HEK293 (cell line): ENCODE results near the gene SLC38A10.

Experiments
- BCL11A ChIP-seq: fragments of 450-650 bp; formaldehyde crosslinking; IDR thresholded peaks from 2 replicates; pipeline ENCODE4 v1.5.1; 2016; ENCODE audit warnings: low read depth, missing biosample characterization, missing genetic modification characterization
- GLI2 ChIP-seq: fragments of 450-650 bp; formaldehyde crosslinking; IDR thresholded peaks from 2 replicates; pipeline ENCODE4; 2017; ENCODE audit warnings: missing biosample characterization, missing genetic modification characterization, low read depth, borderline replicate concordance
- GLIS2 ChIP-seq: fragments of 450-650 bp; formaldehyde crosslinking; IDR thresholded peaks from 2 replicates; pipeline ENCODE4 v1.5.1; 2016; ENCODE audit warnings: missing biosample characterization, missing genetic modification characterization
- KLF1 ChIP-seq: fragments of 450-650 bp; formaldehyde crosslinking; IDR thresholded peaks from 2 replicates; pipeline ENCODE4 v1.5.1; 2016; ENCODE audit warnings: missing biosample characterization, missing genetic modification characterization
- PRDM1 ChIP-seq: fragments of 450-650 bp; formaldehyde crosslinking; IDR thresholded peaks from 2 replicates; pipeline ENCODE4; 2016; ENCODE audit warnings: missing biosample characterization, missing genetic modification characterization
- PRDM2 ChIP-seq: fragments of 450-650 bp; formaldehyde crosslinking; IDR thresholded peaks from 2 replicates; pipeline ENCODE4 v1.5.1; 2016; ENCODE audit warnings: missing biosample characterization, missing genetic modification characterization, borderline replicate concordance
- PRDM4 ChIP-seq: fragments of 450-650 bp; formaldehyde crosslinking; IDR thresholded peaks from 2 replicates; pipeline ENCODE4 v1.5.1; 2017; ENCODE audit warnings: missing biosample characterization, missing genetic modification characterization
- SCRT1 ChIP-seq: fragments of 450-650 bp; formaldehyde crosslinking; IDR thresholded peaks from 2 replicates; pipeline ENCODE4 v1.5.1; 2016; ENCODE audit warnings: missing biosample characterization, missing genetic modification characterization, borderline replicate concordance
- YY2 ChIP-seq: fragments of 450-650 bp; formaldehyde crosslinking; IDR thresholded peaks from 2 replicates; pipeline ENCODE4 v1.5.1; 2016; ENCODE audit warnings: missing biosample characterization, missing genetic modification characterization
- ZBTB17 ChIP-seq: fragments of 450-650 bp; formaldehyde crosslinking; IDR thresholded peaks from 2 replicates; pipeline ENCODE4 v1.5.1; 2016; ENCODE audit warnings: missing biosample characterization, missing genetic modification characterization
- ZNF10 ChIP-seq: fragments of 450-650 bp; formaldehyde crosslinking; IDR thresholded peaks from 2 replicates; pipeline ENCODE4 v1.5.1; 2017; ENCODE audit warnings: missing biosample characterization, missing genetic modification characterization
- ZNF114 ChIP-seq: fragments of 450-650 bp; formaldehyde crosslinking; IDR thresholded peaks from 2 replicates; pipeline ENCODE4 v1.5.0; 2017; ENCODE audit warnings: missing biosample characterization, missing genetic modification characterization
- ZNF132 ChIP-seq: fragments of 450-650 bp; formaldehyde crosslinking; IDR thresholded peaks from 2 replicates; pipeline ENCODE4 v1.5.1; 2017; ENCODE audit warnings: missing biosample characterization, missing genetic modification characterization, borderline replicate concordance
- ZNF146 ChIP-seq: fragments of 450-650 bp; formaldehyde crosslinking; IDR thresholded peaks from 2 replicates; pipeline ENCODE4 v1.5.1; 2016; ENCODE audit warnings: missing biosample characterization, missing genetic modification characterization
- ZNF211 ChIP-seq: fragments of 450-650 bp; formaldehyde crosslinking; IDR thresholded peaks from 2 replicates; pipeline ENCODE4 v1.5.1; 2016; ENCODE audit warnings: low read depth, missing biosample characterization, missing genetic modification characterization
- ZNF24 ChIP-seq: fragments of 450-650 bp; formaldehyde crosslinking; IDR thresholded peaks from 2 replicates; pipeline ENCODE4 v1.5.1; 2016; ENCODE audit warnings: missing biosample characterization, missing genetic modification characterization
- ZNF324 ChIP-seq: fragments of 450-650 bp; formaldehyde crosslinking; IDR thresholded peaks from 2 replicates; pipeline ENCODE4 v1.5.1; 2016; ENCODE audit warnings: missing biosample characterization, missing genetic modification characterization
- ZNF473 ChIP-seq: fragments of 450-650 bp; formaldehyde crosslinking; IDR thresholded peaks from 2 replicates; pipeline ENCODE4 v1.5.1; 2017; ENCODE audit warnings: missing biosample characterization, missing genetic modification characterization
- ZNF785 ChIP-seq: fragments of 450-650 bp; formaldehyde crosslinking; IDR thresholded peaks from 2 replicates; pipeline ENCODE4 v1.5.1; 2016; ENCODE audit warnings: missing biosample characterization, missing genetic modification characterization
- ZNF837 ChIP-seq: fragments of 450-650 bp; formaldehyde crosslinking; IDR thresholded peaks from 2 replicates; pipeline ENCODE4 v1.5.1; 2016; ENCODE audit warnings: missing biosample characterization, missing genetic modification characterization
- TF ChIP-seq, protein P1 (sequence below): fragments of 450-650 bp; formaldehyde crosslinking; conservative IDR thresholded peaks from 2 replicates; pipeline ENCODE4 v1.5.1; 2016; ENCODE audit warnings: low read depth, missing biosample characterization, missing genetic modification characterization
- TF ChIP-seq, protein P2 (sequence below): fragments of 450-650 bp; formaldehyde crosslinking; IDR thresholded peaks from 2 replicates; pipeline ENCODE4 v1.5.1; 2016; ENCODE audit warnings: missing biosample characterization, missing genetic modification characterization
- TF ChIP-seq, protein P3 (sequence below): fragments of 450-650 bp; formaldehyde crosslinking; optimal IDR thresholded peaks from 2 replicates; pipeline ENCODE3; 2016; ENCODE audit warnings: missing biosample characterization, mild to moderate bottlenecking, missing genetic modification characterization

SLC38A10 gene

DNA sequence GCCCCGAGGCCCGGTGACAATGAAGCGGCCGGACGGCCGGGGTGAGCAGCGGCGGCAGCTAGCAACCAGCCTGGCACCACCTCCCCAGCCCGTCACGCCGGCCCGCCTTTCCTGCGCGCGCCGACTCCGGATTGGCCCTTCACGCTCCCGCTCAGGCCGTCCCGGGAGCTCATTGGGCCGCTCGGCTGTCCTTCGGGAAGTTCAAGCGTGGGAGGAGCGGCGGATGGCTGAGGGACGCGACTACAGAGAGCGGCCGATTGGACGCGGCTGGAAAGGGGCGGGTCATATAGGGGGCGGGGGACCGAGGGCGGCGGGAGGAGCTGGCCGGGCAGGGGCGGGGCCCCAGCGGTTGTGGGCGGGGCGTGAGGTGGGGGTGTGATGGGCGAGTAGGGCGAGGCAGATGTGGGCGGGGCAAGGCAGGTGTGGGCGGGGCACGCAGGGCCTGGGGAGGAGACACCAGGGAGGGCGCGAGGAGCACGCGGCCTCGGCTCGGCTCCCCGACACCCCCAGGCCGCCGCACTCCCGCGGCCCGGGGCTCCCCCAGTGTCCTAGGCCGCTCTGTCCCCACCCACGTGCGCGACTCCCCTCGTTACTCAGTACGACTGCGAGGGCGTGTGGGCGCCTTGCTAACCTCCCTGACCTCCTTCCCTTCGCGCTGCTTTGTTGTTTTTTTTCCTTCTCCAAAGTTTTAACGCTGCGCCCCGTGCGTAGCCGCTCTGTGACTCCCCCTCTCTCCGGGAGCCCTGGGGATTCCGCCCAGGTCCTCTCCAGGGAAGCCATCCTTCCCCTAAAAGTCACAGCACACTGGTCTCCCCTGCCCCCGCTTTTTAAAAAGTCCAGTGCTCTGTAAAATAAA lies 72.0 kb downstream of the SLC38A10 start, which contains the start of gene CEP131 (continued):
- TF ChIP-seq, protein P1, sequence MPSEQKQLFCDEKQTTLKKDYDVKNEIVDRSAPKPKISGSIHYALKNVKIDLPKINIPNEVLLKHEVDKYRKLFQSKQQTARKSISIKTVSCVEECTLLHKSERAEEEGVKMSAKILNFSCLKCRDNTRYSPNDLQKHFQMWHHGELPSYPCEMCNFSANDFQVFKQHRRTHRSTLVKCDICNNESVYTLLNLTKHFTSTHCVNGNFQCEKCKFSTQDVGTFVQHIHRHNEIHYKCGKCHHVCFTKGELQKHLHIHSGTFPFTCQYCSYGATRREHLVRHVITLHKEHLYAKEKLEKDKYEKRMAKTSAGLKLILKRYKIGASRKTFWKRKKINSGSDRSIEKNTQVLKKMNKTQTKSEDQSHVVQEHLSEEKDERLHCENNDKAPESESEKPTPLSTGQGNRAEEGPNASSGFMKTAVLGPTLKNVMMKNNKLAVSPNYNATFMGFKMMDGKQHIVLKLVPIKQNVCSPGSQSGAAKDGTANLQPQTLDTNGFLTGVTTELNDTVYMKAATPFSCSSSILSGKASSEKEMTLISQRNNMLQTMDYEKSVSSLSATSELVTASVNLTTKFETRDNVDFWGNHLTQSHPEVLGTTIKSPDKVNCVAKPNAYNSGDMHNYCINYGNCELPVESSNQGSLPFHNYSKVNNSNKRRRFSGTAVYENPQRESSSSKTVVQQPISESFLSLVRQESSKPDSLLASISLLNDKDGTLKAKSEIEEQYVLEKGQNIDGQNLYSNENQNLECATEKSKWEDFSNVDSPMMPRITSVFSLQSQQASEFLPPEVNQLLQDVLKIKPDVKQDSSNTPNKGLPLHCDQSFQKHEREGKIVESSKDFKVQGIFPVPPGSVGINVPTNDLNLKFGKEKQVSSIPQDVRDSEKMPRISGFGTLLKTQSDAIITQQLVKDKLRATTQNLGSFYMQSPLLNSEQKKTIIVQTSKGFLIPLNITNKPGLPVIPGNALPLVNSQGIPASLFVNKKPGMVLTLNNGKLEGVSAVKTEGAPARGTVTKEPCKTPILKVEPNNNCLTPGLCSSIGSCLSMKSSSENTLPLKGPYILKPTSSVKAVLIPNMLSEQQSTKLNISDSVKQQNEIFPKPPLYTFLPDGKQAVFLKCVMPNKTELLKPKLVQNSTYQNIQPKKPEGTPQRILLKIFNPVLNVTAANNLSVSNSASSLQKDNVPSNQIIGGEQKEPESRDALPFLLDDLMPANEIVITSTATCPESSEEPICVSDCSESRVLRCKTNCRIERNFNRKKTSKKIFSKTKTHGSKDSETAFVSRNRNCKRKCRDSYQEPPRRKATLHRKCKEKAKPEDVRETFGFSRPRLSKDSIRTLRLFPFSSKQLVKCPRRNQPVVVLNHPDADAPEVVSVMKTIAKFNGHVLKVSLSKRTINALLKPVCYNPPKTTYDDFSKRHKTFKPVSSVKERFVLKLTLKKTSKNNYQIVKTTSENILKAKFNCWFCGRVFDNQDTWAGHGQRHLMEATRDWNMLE: no peak
- TF ChIP-seq PRDM2: no peak
- TF ChIP-seq ZNF132 (tag by site-specific recombination): no peak
- no peak for TF ChIP-seq ZNF10 (tag by site-specific recombination)
- TF ChIP-seq ZNF146 (tag by site-specific recombination): no peak
- no peak for TF ChIP-seq BCL11A
- TF ChIP-seq, protein P2, sequence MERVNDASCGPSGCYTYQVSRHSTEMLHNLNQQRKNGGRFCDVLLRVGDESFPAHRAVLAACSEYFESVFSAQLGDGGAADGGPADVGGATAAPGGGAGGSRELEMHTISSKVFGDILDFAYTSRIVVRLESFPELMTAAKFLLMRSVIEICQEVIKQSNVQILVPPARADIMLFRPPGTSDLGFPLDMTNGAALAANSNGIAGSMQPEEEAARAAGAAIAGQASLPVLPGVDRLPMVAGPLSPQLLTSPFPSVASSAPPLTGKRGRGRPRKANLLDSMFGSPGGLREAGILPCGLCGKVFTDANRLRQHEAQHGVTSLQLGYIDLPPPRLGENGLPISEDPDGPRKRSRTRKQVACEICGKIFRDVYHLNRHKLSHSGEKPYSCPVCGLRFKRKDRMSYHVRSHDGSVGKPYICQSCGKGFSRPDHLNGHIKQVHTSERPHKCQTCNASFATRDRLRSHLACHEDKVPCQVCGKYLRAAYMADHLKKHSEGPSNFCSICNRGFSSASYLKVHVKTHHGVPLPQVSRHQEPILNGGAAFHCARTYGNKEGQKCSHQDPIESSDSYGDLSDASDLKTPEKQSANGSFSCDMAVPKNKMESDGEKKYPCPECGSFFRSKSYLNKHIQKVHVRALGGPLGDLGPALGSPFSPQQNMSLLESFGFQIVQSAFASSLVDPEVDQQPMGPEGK (tag by site-specific recombination): peak; percentile 97
- peak; percentile 68 for TF ChIP-seq KLF1 (tag by site-specific recombination)
- no peak for TF ChIP-seq PRDM4 (tag by site-specific recombination)
- no peak for TF ChIP-seq ZNF114
- TF ChIP-seq ZNF473 (tag by site-specific recombination): no peak
- peak; percentile 98 for TF ChIP-seq GLIS2
- no peak for TF ChIP-seq PRDM1 (tag by site-specific recombination)
- no peak for TF ChIP-seq GLI2 (tag by site-specific recombination)
- TF ChIP-seq ZNF837 (tag by site-specific recombination): no peak
- no peak for TF ChIP-seq ZNF785 (tag by site-specific recombination)
- TF ChIP-seq ZNF324 (tag by site-specific recombination): peak; percentile 58; the same call in 1 of the 2 replicates
- TF ChIP-seq ZBTB17: no peak
- no peak for TF ChIP-seq ZNF211
- TF ChIP-seq YY2 (tag by site-specific recombination): no peak
- TF ChIP-seq SCRT1 (tag by site-specific recombination): no peak
- TF ChIP-seq, protein P3, sequence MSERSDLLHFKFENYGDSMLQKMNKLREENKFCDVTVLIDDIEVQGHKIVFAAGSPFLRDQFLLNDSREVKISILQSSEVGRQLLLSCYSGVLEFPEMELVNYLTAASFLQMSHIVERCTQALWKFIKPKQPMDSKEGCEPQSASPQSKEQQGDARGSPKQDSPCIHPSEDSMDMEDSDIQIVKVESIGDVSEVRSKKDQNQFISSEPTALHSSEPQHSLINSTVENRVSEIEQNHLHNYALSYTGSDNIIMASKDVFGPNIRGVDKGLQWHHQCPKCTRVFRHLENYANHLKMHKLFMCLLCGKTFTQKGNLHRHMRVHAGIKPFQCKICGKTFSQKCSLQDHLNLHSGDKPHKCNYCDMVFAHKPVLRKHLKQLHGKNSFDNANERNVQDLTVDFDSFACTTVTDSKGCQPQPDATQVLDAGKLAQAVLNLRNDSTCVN (tag by site-specific recombination): peak; percentile 70
- peak; percentile 58; the same call in 1 of the 2 replicates for TF ChIP-seq ZNF24 (tag by site-specific recombination)
